Fibroblast of mammary gland (primary cell): ENCODE data around the gene CHST13.

ENCODE experiments used
- DNase-seq: peaks from one replicate; pipeline ENCODE4 v3.0.0-alpha.2; 2010; ENCODE audit warnings: low read depth
- H3K4me3 ChIP-seq: 2 replicates; pipeline ENCODE4 v1.5.1; 2011; ENCODE audit warnings: low read depth, mild to moderate bottlenecking, low read length, moderate library complexity; ENCODE audit not compliant: control insufficient read depth
- CTCF ChIP-seq: conservative IDR thresholded peaks from 2 replicates; pipeline ENCODE4 v1.5.1; 2011; ENCODE audit warnings: low read depth, low read length, inconsistent platforms; ENCODE audit not compliant: control insufficient read depth, insufficient read depth

The CHST13 gene

GRCh38 chr3:126554560-126555525 is 30.9 kb downstream of the CHST13 start:
- TF ChIP-seq CTCF = no peak
- no peak for DNase-seq
- no peak overlapping the region for H3K4me3 ChIP-seq

GRCh38 chr3:126555795-126556636 is 32.1 kb downstream of the CHST13 start:
- no peak overlapping the region for H3K4me3 ChIP-seq
- TF ChIP-seq CTCF = no peak
- DNase-seq = no peak

DNA sequence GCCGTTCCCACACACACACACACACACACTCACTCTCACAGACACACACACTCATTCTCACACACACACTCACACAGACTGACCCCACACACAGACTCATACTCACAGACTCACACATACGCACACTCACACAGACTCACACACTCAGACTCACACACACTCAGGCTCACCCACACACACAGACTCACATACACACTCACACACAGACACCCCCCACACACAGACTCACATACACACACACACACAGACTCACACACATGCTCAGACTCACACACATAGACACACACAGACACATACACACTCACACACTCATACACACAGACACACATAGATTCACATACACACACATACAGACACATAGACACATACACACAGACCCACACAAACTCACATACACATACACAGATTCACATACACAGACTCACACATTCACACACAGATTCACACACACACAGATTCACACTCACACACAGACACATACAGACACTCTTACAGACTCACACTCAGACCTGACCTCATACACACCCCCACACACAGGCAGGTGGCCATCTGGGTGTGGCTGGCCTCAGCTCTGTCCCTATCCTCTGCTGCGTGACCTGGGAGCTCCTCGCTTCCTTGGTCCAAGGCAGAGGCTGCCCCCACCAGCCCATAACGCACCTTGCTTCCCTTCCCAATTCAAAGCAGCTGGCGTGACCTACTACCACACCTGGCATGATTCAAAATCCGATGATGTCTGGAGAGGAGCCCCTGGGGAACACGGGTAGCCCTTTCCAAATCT is 32.9 kb downstream of the CHST13 start:
- DNase-seq = no peak
- H3K4me3 ChIP-seq = no peak overlapping the region
- no peak for TF ChIP-seq CTCF

GRCh38 chr3:126557415-126557745 is 33.4 kb downstream of the CHST13 start:
- DNase-seq = no peak
- no peak for TF ChIP-seq CTCF
- H3K4me3 ChIP-seq = no peak overlapping the region

- no peak for DNase-seq
- no peak for TF ChIP-seq CTCF
- no peak overlapping the region for H3K4me3 ChIP-seq
These were observed 33.8 kb downstream of the CHST13 start for GRCh38 chr3:126557761-126558160.

- no peak for DNase-seq
- H3K4me3 ChIP-seq = no peak within 1 kb of the TSS
- no peak for TF ChIP-seq CTCF
These were observed 34.5 kb downstream of the CHST13 start, which contains the start of gene C3orf22 for GRCh38 chr3:126558336-126559071. TSS of gene C3orf22 (minus strand) at chr3:126558932. CDS start at chr3:126553390, 5,542 bp downstream.
